HUES6 (cell line): ENCODE measurements around the gene GPR84.

Source experiments
- H3K27ac ChIP-seq: 2 replicates; pipeline ENCODE4 v1.7.0; 2013; ENCODE audit warnings: low read depth, mild to moderate bottlenecking, low read length, inconsistent platforms
- H3K27me3 ChIP-seq: 2 replicates; pipeline ENCODE4 v1.6.1; 2013; ENCODE audit warnings: low read length; ENCODE audit not compliant: control insufficient read depth, insufficient read depth
- H3K36me3 ChIP-seq: 2 replicates; pipeline ENCODE4 v1.6.1; 2013; ENCODE audit warnings: low read length; ENCODE audit not compliant: control insufficient read depth, insufficient read depth
- H3K4me1 ChIP-seq: 2 replicates; pipeline ENCODE4 v1.6.1; 2013; ENCODE audit warnings: low read length; ENCODE audit not compliant: control insufficient read depth, insufficient read depth
- H3K4me3 ChIP-seq: 2 replicates; pipeline ENCODE4 v1.5.1; 2013; ENCODE audit warnings: low read depth, low read length
- H3K9ac ChIP-seq: one replicate; pipeline ENCODE4 v1.6.1; 2013; ENCODE audit warnings: mild to moderate bottlenecking, low read length
- H3K9me3 ChIP-seq: 2 replicates; pipeline ENCODE4 v1.6.1; 2013; ENCODE audit warnings: low read depth, low read length; ENCODE audit not compliant: control insufficient read depth, insufficient read depth

Gene GPR84

DNA sequence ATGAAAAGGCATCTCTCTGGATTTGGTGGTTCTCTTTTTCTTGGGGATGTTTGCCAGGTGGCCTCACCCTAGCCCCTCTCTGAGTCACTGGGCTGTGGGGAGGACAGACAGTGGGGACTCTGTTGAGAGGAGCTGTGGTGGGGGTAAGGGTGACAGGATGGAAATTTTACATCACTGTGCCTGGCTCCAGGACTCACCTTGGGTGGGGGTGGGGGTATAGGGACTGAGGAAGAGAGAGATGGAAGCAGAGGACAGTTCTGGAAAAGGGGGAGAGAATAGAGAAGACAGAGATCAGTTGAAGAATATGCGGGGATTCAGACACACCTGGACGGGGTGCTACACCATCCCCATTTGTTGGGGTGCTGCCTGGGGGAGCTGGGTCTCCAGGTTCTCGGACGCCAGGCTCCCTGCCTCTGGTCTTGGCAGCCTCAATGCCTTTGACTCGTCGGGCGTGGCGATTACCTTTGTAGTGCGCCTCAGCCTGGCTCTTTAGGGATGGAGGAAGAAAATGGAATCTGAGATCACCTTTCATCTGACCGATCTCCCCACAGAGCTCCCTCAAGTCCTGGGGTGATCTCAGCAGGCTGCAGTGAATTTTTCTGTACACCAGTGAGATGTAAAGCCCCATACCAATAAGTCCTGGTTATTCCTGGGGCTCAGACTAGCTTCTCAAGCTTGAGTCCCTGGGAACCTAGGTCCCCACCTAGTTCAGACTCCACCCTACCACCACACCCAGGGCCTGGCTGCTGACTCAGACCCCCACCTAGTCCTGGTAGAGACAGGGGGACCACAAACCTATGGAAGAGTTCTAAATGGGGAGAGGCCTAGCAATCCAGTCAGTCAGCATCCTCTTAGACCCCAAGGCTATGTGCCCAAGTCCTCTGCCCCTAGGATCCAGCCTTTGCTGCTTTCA is 9.6 kb upstream of the GPR84 start:
- H3K27ac ChIP-seq: no peak overlapping the region
- peaks cover 30% of the 10 kb centered on the region for H3K27me3 ChIP-seq
- peaks cover 41% of the 10 kb centered on the region for H3K4me1 ChIP-seq
- no peak overlapping the region for H3K4me3 ChIP-seq
- H3K36me3 ChIP-seq: peaks cover 18% of the 10 kb centered on the region; the same call in 1 of the 2 replicates
- no peak overlapping the region for H3K9ac ChIP-seq
- no peaks in the 10 kb centered on the region for H3K9me3 ChIP-seq

DNA sequence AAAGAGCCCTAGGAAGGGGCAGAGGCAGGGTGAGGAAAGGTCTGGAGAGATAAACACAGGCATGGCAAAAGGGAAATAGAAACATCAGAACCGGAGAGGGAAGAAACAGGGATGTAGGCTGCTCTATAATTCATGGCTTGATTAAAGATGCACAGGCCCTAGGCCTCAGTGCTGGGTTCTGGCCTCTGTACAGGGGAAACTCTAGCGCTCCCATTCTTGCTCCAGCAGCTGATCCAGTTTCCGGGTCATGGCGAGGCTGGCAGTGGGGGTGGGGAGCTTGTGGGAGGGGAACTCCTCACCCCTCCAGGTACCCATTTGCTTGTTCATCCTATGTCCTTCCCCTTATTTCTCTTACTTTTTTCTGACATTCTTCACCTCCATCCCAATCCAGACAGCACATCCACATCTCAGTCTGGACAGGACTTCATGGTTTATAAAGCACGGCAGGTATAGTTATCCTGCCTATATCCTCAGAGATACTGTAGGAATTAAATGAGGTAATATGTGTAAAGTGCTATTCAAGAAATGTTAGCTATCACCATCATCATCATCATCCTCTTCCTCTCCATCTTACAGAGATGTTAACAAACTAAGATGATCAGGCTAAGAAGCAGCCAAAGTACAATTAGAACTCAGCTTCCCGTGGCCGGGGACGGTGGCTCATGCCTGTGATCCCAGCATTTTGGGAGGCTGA is 8.0 kb upstream of the GPR84 start:
- Histone ChIP-seq H3K27ac (no peak overlapping the region), H3K36me3 (peaks cover 18% of the 10 kb centered on the region; the same call in 1 of the 2 replicates), H3K27me3 (peaks cover 31% of the 10 kb centered on the region), H3K4me3 (no peak overlapping the region), H3K9me3 (no peaks in the 10 kb centered on the region), H3K4me1 (peaks cover 36% of the 10 kb centered on the region; the same call in 1 of the 2 replicates), H3K9ac (no peak overlapping the region)

DNA sequence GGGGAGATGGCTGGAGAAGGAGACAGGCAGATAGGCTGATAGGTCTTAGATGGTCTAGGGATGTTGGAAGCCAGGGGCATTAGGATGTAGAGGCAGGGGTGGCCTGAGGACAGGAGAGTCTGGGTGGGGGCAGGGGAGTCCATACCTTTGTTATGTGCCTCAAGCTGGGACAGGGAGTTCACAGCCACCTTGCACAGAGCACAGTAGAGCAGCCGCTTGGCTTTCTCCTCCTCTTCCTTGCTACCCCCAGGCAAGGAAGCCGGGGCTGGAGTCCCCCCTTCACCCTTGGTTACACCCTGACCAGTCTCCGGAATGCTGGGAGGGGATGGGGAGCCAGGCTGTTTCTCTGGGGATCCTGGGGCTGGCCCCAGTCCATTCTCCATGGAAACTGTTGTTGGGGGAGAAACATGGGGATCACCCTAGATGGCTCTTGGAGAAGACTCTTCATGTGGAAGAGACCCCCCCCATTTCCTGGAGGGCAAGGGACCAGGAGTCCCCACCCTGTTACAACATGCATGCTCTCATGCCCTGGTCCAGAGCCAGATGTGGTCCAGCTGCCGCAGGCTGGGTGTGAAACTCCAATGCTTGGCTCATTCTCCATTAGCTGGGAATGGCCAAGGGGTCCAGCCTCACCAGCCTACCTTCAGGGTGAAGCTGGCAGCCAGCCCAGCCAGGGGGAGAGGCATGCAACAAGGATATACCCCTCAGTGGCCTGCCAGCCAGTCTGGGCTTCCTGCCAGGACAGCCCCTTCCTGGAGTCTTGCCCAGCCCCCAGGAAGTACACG is 7.2 kb upstream of the GPR84 start:
- no peak overlapping the region for H3K9ac ChIP-seq
- H3K4me1 ChIP-seq: peaks cover 34% of the 10 kb centered on the region; the same call in 1 of the 2 replicates
- no peaks in the 10 kb centered on the region for H3K9me3 ChIP-seq
- H3K27me3 ChIP-seq: peaks cover 30% of the 10 kb centered on the region
- H3K36me3 ChIP-seq: peaks cover 18% of the 10 kb centered on the region; the same call in 1 of the 2 replicates
- no peak overlapping the region for H3K27ac ChIP-seq
- H3K4me3 ChIP-seq: no peak overlapping the region

DNA sequence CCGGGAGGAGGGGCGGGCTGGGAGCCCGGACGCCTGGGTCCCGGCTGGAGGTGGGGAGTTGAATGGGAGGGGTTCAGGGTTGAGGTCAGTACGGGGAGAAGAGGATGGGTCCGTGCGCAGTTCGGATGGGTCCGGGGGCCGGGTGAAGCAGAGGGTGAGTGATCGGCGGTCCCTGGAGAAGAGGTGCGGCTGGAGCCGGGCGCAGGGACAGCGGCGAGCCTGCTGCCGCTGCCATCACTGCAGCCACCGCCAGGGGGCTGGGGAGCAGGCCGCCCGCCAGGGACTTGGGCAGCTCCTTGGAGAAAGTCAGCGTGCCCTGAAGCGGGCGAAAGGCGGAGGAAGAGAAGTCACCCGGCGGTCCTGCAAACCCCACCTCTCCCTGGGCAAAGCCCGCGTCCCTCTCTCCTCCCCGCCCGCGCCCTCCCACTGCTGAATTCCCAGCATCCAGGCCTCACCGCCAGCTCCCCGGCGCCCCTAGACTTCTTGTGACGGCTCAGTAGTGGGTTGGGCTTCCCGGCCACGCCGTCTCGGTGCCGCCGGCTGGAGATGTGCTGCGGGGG is 6.0 kb upstream of the GPR84 start:
- peak overlapping the region; percentile 49 for H3K4me3 ChIP-seq
- no peaks in the 10 kb centered on the region for H3K9me3 ChIP-seq
- no peak overlapping the region for H3K27ac ChIP-seq
- peaks cover 34% of the 10 kb centered on the region; the same call in 1 of the 2 replicates for H3K4me1 ChIP-seq
- H3K9ac ChIP-seq: no peak overlapping the region
- peaks cover 26% of the 10 kb centered on the region for H3K27me3 ChIP-seq
- peaks cover 16% of the 10 kb centered on the region; the same call in 1 of the 2 replicates for H3K36me3 ChIP-seq

DNA sequence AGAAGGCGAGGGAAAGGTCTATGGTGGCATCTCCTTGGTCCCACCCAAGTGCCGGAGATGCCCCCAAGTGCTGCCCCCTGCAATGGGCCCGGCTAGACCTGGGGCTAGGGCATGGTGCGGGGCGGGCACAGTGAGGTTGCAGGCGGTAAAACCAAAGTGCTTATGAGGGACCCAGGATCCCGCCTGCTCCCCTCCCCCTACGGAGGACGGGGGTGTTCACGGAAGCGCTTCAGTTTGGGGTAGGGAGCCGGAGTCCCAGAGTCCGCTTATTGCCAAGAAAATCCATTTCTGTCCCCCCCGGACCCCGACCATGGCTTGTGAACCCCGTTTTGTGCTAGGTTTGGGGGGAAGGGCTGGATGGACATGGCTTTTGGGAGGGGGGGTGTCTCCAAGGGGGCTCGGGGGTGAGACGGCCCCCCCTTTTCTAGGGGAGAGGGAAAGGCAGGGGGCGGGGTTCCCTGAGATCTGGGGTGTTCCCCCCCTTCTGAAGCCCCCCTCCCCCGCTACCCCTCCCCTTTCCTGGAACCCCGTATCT is 5.4 kb upstream of the GPR84 start:
- Histone ChIP-seq H3K4me3 (peak overlapping the region; percentile 53), H3K4me1 (peaks cover 31% of the 10 kb centered on the region; the same call in 1 of the 2 replicates), H3K27me3 (peaks cover 26% of the 10 kb centered on the region), H3K27ac (no peak overlapping the region), H3K9ac (peak overlapping the region; percentile 17), H3K9me3 (no peaks in the 10 kb centered on the region), H3K36me3 (peaks cover 15% of the 10 kb centered on the region; the same call in 1 of the 2 replicates)

DNA sequence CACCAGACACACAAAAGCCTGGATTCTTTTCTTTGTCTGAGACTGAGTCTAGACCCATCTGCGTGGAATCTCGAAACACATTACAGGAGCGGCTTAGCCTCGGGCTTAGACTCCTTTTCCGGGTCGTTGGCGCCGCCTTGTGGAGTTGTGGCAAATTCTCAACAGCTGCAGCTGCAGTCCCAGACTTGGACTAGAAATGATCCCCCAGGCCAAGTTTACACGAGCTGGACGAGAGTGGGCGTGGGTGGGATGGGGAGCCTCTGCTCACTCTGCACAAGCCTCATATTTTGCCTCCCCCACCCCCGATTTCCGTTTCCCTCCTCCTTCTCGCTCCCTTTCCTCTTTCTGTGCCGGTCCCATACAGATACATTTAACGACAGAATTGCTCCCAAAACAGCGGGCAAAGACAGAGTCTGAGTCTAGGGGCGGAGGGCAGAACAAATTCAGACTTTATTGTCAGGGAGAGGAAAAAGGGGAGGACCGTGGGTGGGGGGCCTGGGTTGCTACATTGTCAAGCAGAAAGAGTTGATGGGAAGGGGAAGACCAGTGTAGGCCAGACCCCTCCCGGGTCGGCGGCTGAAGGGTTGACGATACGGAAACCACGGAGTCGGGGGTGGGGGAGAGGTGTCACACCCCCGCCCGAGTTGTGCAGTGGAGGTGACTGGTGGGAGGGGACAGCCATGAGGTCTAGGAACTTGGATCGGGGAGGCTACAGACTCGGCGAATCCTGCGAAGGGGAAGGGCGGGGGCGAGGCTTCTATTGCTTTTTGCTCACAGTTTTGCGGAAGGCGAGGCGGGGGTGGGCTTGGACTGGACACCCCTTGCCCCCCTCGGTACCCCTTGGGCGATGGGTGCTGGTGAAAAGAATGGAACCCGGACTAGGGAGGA is 4.7 kb upstream of the GPR84 start:
- no peak overlapping the region for H3K27ac ChIP-seq
- peak overlapping the region; percentile 53 for H3K4me3 ChIP-seq
- peak overlapping the region; percentile 17 for H3K9ac ChIP-seq

DNA sequence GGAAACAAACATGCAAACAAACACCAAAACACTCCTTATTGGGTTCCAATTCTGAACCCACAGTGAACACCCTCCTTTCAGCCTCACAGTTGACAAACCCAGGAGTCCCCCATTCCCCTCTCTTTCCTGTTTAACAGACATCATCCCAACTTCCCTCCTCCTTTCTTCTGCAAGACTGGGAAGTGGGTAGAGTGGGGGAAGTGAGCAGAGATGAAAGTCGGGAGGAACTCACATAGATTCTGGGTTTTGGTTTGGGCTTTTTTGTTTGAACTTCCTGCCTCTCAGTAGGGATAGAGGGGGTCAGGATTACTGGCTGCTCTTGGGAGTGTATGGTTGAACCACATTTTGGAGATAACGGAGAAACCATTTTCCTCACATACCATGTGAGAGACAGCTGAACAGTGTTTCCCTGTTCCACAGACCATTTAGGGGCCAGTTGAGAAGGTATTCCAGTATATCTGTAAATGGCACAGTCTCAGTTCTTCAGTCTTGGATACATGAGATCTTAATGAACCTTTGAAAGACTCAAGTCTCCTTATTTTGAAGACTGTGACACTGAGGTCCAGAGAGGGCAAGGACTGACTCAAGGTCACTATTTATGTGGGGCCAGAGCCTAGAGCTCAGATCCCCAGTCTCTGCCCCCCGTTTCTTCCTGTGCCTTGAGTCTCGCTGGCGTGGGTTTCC is 3.9 kb upstream of the GPR84 start:
- H3K27ac ChIP-seq: no peak overlapping the region
- peaks cover 26% of the 10 kb centered on the region for H3K27me3 ChIP-seq
- peaks cover 12% of the 10 kb centered on the region; the same call in 1 of the 2 replicates for H3K36me3 ChIP-seq
- H3K4me1 ChIP-seq: peaks cover 23% of the 10 kb centered on the region; the same call in 1 of the 2 replicates
- no peak overlapping the region for H3K4me3 ChIP-seq
- no peak overlapping the region for H3K9ac ChIP-seq
- H3K9me3 ChIP-seq: no peaks in the 10 kb centered on the region

More for the DNA sequence above, 4.7 kb upstream of the GPR84 start:
- H3K27me3 ChIP-seq: peaks cover 26% of the 10 kb centered on the region
- peaks cover 24% of the 10 kb centered on the region; the same call in 1 of the 2 replicates for H3K4me1 ChIP-seq
- H3K36me3 ChIP-seq: peaks cover 13% of the 10 kb centered on the region; the same call in 1 of the 2 replicates
- no peaks in the 10 kb centered on the region for H3K9me3 ChIP-seq

DNA sequence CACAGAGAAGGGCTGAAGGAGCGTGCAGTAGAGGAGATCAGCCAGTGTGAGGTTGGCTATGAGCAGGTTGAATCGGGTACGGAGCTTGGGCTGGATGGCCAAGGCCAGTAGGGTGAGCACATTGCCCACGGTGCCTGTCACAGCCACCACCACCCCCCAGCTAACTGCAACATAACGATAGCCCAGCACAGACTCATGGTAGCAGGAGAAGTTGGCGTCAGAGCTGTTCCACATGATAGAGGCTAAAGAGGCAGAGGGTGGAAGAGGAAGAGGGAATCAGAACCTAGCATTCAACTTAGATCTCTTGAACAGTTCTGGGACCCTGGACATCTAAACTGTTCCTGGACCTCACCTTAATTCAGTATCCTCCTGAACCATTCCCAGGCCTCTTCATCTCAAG is 668 bp downstream of the GPR84 start:
- Histone ChIP-seq H3K9me3 (no peaks in the 10 kb centered on the region), H3K4me3 (no peak overlapping the region), H3K4me1 (peaks cover 19% of the 10 kb centered on the region)

DNA sequence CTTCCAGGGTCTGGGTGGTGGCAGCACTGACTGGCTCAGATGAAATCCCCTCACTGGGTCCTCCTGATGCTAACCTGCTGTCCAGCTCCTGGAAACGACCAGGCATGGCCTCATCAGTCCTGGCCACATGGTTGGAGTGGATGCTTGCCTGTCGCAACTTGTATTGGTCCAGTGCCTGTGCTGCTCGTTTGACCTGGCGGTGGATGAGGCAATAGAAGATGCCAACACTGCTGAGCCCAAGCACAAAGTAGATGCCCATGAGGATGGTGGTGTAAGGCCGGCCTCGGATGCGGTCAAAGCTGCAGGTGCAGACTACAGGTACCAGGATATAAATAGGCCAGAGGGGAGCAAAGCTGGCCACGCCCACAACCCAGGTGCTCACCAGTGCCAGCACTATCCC is 1.2 kb downstream of the GPR84 start:
- Histone ChIP-seq H3K36me3 (no peaks in the 10 kb centered on the region), H3K27me3 (peaks cover 7% of the 10 kb centered on the region), H3K27ac (no peak overlapping the region), H3K4me1 (peaks cover 18% of the 10 kb centered on the region), H3K9ac (no peak overlapping the region), H3K4me3 (no peak overlapping the region), H3K9me3 (no peaks in the 10 kb centered on the region)

More for the DNA sequence above, 668 bp downstream of the GPR84 start:
- H3K36me3 ChIP-seq: no peaks in the 10 kb centered on the region
- no peak overlapping the region for H3K9ac ChIP-seq
- H3K27me3 ChIP-seq: peaks cover 13% of the 10 kb centered on the region
- H3K27ac ChIP-seq: no peak overlapping the region
